IPS DF 4.7 (cell line): ENCODE results near the gene MBP.
"Not testable (repeated sequence)": the region's sequence is repeated elsewhere in the genome, so short reads cannot be mapped to it uniquely, and the experiment has no call there.

Experiments used
- DNase-seq: peaks from one replicate; pipeline ENCODE4 v3.0.0-alpha.2; 2013; ENCODE audit warnings: low spot score; ENCODE audit errors: extremely low read depth

MBP gene

DNA sequence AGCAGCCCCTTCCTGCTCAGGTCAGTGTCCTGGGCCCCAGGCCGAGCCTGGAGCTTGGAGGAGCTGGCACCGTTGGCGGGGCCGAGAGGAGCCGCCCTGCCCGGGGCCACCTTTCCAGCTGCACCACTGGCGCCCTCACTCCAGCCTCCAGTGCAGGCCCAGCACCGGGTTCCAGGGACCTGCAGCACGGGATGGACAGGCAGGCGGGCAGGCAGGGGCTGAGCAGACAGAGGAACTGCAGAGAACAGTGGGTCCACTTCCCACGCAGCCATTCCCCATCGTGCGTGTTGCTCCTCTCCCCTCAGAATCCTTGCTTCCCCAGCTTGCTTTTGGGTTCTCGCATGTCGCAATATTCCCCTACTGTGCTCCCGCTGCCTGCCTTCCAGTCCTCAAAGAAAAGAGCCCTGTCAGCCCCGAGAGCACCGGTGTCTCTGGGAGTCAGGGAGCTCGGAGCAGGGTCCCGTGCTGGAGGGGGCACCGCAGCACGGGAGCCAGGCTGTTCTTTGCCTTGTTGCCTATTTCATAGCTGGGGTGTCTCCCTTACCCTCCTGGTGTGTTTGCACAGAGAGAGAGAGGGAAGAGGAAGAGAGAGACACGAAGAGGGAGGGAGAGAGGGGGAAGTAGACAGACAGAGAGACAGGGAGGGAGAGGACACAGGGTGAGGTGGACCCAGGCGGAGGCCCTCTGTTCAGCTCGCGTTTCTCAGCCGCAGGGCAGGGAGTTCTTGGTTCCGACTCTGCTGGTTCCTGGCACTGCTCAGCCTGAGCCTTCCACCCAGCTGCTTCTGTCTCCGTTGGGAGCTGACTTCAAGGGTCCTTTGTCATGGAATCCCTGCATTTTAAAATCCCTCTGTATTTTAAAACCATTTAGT is 126.0 kb downstream of the MBP start:
- no peak for DNase-seq

DNA sequence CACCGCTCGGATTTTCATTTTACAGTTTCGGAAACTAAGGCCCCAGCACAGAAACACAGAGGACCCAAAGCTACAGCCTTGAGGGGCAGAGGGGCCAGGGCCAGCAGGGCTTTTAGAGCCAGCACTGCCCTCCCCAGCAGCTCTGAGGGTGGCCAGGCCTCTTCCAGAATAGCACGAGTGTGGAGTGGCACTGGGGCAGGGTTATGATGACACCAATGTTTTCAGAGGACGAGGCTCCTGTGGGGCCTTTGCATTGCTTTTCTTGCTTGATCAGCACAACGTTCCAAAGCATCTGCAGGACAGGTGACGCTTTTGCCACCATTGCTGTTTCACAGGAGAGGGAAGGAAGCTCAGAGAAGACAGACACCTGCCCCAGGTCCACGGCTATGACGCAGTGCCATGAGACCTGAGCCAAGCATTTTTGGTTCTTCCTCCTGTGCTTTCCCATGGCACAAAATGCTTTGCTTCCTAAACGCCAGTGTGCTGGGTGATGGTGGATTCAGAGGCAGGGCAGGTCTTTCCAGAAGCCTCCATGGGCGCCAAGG is 126.9 kb downstream of the MBP start:
- DNase-seq, result no peak

DNA sequence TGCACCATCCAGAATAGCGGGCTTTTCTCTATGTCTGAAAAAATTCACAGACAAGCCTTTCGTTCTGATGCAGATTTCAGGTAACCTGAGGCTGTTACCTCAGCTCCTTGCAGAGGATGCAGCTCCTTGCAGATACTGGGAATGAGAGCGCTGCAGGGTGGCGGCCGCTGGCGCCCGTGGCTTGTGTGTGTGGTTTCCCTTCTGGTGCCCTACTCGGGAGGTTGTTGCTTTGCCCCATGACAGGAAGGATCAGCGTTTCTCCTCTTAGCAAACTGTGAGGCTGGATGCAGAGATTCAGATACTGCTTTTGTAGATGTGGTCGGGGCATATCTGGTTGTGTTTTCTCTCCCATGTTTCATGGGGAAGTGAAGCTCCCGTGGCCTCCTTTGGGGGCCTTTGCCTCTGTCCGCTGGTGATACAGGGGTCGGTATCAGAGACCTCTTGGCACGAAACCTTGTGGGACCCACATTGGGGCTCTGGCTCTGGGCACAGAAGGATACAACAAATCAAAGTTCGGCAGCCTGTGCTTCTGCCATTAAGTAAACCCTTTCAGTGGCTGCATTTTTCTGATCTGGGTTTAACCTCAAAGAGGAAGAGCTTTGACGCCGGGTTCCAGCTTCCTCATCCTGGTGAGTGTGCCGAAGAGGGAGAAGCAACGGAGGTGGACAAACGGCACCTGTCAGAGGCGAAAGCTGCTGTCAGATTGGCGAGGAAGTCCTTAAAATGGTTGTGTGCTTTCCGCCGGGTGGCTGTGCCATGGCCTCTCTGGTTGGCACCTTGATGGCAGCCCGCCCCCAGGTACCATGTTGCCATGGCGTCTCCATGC is 127.8 kb downstream of the MBP start:
- no peak for DNase-seq

DNA sequence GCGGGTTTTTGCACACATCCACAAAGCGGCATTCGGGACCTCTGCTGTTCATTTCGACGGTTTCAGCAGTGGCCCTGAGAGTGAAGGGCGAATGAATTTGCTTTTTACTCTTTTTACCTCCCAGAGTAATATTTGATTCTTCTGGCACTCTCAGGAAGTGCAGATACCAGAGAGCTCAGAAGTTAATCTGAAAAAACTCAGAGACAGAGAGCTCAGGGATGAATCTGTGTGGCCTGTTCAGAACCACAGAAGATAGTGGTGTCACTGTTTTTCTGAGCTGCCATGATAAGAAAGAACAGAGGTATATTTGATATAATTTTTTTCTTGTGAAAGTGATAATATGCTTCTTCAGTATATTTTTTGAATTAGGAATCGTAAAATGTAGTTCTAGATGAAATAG is 129.3 kb downstream of the MBP start:
- DNase-seq, result no peak

DNA sequence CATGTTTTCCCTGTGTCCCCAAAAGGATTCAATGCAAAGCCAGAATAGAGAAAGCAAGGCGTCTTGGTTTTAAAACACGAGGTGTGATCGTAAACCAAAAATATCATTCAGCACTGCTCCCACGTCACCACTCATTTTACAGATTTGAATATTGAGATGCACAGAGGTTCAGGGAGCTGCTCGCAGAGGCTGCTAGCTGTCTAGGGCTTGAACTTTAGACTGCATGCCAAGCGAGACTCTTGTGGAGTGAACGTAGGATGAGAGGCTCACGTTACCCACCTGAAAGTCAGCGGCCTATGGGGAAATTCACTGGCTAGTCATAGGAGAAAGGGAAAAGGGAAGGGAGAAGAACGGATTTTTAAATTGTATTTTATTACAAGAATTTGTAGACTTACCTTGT is 130.1 kb downstream of the MBP start:
- DNase-seq, result no peak

DNA sequence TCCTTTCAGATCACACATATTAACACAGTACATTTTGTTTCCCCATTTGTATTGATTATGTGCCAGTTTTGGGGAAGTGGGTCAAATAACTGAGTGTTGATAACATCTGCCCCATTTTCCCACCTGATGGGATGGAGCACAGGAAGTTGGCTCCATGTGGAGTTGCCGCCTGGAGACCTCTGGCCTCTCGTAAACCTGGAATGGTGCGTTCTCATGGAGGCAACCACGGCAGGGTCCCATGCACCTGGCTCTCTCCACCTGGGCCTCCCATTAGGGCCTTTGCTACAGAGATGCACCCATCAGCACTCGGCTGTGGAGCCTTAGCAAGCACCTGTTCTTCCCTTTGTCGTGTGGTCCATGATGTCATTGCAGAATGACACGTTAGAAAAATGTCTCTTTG is 130.6 kb downstream of the MBP start:
- DNase-seq, result no peak

DNA sequence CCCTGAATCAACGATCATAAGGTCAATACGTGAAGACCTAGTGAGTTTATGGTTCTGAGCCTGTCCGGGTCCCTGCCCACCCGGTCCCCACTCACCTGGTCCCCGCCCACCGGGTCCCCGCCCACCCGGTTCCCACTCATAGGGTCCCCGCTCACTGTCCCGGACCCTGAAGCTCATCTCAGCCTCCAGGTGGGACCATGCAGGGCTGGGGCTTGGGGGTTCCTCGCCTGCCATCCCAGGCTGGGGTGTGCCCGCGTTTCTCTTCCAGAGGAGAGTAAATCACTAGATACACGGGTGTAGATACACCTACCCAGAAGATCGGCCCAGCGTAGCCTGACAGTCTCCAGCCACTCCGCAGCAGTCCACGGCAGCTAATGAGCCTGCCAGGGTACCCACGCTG is 131.5 kb downstream of the MBP start:
- no peak for DNase-seq

DNA sequence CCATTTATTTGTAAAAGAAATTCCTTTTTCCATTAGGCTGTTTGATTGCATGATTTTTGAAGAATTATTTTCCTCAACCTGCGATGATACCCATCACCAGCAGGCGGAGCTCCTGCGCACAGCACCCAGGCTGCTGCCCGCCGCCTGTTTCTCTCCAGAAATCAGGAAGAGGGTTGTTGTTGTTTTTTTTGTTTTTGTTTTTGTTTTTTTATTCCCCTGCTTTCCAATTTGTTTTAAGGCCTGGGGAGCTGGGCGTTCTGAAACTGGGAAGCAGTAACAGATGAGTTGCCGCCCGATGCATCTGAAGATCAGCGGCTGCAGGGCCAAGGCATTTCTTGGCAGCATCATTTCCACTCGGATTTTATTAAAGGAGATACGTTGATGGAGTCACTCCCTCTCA is 132.1 kb downstream of the MBP start:
- no peak for DNase-seq

DNA sequence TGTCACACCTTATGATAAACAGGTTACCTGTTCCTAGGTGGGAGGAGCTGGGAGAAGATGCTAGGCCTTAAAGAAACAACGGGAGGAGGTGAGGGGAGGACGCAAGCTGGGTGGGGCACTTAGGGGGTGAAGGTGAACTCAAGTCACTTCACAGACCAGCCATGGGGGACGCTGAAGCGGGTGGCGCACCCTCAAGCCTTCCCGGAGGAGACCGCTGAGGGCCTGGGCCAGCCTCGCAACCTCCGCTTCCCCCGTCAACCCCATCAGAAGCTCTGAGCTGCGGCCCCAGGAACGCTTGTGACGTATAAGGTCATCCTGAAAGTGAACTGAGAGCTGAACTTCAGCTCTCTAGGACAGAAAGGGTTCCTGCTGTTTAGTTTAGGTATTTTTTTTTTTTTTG is 133.5 kb downstream of the MBP start:
- DNase-seq, result no peak

DNA sequence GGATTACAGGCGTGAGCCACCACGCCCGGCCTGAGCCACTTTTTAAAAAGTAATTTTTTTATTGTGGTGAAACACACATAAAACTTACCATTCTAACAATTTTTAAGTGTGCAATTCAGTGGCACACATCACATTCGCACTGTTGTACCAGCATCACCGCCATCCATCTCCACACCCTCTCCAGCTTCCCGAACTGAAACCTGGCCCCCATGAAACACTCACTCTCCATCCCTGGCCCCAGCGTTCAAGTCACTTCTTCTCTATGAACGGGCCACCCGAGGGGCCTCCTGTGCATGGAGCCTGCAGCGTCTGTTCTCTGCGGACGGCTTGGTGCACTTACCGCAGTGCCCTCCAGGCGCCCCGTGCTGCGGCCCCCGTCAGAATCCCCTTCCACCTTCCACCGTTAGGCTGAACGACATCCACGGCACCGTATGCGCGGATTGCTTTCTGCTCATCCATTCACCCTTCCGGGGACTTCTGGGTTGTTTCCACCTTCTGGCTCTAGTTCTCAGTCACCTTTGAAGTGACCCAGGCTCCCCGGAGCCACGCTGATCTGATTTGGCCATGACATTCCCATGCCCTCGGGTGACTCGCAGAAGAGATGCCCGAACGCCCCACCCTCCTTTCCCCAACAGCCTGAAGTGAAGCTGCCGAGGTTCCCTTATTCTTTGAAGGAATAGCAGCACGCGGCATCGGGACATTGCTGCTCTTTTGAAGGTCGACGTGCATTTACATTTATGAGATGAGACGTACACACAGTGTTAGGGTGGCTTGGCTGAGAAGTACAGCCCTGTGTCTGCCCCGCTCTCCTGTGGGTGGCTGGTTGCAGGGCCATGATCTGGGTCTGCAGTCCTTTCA is 134.4 kb downstream of the MBP start:
- no peak for DNase-seq

DNA sequence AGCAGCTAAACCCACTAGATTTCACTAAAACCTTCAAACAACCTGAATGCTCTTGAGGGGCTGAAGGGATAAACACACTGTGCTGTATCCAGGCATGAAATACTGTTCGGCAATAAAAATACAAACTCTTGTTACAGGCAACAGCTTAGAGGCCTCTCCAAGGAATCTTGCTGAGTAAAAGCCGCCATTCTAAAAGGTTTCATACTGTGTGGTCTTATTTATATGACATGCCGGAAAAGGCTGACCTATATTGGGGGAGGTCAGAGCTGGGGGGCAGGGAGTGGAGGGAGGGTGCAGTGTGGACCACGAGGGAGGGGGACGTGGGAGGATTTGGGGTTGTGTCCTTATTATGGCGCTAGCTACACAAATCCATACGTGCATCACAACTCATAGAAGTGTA is 136.2 kb downstream of the MBP start:
- DNase-seq, result no peak

DNA sequence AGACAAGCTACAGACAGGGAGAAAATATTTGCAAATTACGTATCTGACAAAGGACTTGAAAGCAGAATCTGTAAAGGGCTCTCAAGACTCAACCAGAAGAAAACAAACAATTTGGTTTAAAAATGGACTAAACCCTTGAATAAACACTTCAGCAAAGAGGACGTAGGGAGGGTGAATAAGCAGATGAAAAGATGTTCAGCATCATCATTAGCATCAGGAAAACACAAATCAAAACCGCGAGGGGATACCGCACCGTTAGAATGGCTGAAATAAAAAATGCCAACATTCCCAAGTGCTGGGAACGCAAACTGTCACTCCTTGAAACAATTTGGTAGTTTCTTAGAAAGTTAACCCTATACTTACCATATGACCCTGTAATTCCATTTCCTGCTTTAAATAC is 136.7 kb downstream of the MBP start:
- DNase-seq, result no peak

DNA sequence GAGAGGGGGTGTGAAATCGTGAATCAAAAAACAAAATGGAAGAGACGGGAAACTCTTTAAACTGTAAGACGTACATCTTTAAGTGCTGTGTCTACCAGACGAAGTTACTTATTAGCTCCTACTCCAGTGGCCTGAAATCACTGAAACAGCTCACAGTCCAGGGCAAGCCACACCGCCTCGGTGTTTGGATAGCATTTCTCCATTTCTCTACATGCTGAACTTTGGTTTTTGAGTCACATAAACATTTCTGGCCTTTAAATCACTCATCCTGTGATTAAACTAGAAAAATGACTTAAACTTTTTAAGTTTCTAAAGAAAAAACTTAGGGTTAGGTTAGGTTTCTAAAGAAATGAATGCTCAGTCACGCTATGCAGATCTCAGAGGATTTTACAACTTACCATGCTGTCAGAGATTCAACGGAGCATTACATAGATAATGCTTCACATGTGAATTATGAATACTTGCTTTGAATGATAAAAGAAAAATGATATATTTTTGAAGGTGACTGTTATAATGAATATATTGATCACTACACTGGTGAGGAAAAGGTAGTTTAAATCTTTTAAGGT is 138.4 kb downstream of the MBP start:
- DNase-seq, result no peak

DNA sequence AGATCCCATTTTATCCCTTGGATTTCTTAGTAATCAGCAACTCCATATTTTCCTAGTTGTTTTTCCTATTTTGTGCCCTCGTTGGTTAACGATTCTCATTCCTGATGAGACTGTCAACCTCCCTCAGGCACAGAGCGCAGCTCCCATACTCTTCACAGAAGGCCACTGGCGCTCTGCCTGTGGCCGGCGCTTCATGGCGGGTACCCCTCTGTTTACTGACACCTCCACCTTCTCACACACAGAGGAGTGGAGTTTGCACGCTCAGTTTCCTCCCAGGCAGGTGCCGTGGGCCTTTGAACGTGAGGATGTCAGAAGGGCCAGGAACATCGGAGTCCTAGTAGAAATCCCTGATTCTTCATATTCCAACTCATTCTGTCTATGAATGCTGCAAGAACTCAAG is 139.0 kb downstream of the MBP start:
- no peak for DNase-seq

DNA sequence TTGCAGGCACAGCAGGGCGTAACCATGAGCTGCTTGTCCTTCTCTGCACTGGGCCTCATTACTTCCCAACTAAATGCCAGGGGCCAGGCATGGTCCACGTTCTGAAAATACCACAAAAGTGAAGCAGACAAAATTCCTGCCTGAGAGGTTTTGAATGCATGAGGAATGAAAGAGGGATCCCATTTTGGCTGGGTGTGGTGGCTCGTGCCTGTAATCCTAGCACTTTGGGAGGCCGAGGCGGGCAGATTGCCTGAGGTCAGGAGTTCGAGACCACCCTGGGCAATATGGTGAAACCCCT is 139.5 kb downstream of the MBP start:
- DNase-seq, result no peak

DNA sequence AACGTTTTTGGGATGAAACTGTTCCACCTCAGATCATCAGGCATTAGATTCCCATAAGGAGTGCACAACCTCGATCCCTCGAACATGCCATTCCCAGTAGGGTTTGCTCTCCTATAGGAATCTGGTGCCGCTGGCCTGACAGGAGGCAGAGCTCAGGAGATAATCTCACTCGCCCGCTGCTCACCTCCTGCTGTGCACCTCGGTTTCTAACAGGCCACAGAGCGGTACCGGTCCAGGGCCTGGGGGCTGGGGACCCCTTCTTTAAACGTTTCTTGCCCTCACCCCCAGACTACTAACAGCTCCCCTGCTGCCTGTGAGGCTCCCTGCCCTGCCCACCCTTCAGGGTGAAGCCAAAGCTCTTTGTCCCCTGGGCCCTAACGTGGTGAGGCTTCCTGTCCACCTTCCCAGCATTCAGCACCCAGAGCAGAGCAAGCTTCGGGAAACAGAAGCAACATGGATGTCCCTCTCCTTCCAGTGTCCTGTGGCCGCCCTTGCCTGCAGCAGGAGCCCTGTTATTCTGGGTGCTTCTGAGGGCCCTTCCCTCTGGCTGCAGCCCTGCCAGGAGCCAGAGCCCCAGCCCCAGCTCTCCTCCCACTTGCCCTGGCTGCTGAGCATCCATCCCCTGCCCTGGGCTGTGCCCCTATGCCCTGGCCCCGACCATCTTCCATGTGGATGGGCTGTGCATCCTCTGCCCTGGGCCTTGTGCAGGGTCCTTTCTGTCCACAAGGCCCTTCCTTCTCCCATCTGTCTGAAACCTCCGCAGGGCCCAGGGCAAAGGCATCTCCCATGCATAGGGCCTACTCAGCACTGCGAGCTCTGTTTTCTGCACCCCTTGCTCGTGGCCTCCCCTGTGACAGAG is 140.1 kb downstream of the MBP start:
- DNase-seq, result no peak

DNA sequence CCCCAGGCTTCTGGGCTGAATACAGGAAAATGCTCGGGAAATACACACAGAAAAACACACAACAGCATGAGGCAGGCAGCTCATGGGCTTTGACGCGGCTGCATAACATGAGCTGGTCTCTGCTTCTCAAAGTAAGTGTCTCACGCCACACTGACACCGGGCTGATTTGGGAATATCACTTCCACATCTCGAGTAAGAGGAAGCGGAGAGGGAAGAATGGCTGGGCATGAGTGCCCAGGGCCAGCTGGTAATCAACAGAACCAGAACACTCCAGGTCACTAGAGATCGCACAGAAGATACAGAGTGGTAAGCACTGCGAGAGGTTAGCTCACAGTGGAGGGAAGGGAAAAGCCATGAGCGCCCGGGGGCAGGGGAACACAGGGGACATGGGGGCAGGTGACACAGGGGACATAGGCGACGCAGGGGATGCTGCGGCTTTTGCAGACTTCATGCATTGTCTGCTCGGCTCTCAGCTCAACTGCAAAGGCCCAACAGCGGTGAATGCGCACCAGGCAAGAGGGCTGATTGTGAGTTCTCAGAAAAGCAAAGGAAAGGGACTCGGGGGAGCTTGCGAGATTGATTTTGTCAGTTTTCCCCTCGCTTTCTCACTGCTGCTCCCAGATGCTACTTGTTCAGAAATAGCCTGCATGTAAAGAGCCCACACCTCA is 141.4 kb downstream of the MBP start:
- DNase-seq, result no peak

DNA sequence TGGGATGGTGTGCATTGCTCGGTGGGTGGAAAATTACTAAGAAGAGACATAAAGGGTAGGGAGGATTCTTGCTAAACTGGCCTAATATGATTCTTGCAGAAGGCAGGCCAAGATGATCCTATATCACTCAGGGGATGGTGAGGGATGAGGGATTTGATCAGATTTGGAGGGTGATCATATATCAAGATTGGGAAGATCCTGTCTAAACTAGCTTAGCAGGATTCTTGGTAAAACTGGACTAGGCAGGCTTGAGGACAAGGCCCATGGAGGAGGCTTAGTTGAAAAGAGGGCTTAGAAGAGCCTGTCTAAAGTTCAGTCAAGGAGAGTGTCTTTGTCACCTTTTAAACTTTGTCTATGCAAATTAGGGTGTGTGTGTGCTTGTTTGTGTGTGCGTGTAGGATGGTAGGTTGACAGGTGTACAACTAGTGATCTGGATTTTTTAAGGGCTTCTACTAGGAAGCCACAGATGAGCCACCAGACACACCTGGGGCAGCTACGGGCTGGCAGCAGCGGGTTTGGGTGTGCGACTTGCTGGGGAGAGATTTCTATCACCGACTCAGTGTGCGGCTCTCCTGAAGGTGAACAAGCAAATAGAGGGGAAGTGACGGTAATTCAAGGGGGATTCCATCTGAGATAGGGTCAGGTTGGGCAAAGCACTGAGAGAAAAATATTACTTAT is 142.1 kb downstream of the MBP start:
- DNase-seq, result not testable (repeated sequence)

DNA sequence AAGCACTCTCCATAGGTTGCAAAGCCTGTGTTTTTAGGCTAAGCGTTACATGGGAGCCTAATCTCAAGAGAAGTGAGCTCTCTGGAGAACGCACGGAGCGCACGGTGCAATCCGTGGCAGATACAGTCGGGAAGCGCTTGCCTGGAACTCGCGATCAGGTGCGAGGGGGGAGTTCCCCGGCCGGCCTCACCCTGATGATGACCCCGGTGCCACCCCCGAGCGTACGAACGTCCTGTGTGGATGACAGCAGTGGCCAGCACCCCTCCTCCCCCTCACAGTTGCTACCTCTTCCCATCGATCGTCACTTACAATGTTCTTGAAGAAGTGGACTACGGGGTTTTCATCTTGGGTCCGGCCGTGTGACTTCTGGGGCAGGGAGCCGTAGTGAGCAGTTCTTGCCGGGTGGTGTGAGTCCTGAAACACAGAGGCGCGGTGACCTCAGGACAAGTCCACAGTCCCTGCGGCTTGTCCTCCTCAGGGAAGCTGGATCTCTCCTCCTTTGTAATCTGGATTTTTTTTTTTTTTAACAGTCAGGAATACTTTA is 142.9 kb downstream of the MBP start:
- no peak for DNase-seq
